Lower leg skin (tissue), 4 donors: ENCODE results near the gene ABL2. TPM values are rescaled to one million over a fixed set of nuclear protein-coding genes. Genes with fewer than 3 reads are reported as not detected.
"Not testable (repeated sequence)": the region's sequence is repeated elsewhere in the genome, so short reads cannot be mapped to it uniquely, and the experiment has no call there.

ENCODE experiments used
- DNase-seq, 2 donors: peaks; one replicate each; pipeline ENCODE4 v3.0.0-alpha.2; 2019; ENCODE audit warnings: low spot score in 2 of 2
- H3K4me3 ChIP-seq: fragments of 200-600 bp; sonication (generic); 2 replicates; pipeline ENCODE4 v1.5.1; 2017; ENCODE audit warnings: mild to moderate bottlenecking, low read depth; ENCODE audit not compliant: poor library complexity, severe bottlenecking
- CTCF ChIP-seq, 3 donors: fragments of 450-650 bp; IDR thresholded peaks; one replicate each; pipeline ENCODE4 v1.5.1; 2016; ENCODE audit warnings: antibody characterized with exemption in 3 of 3, mild to moderate bottlenecking in 3 of 3, moderate library complexity in 2 of 3
- POLR2A ChIP-seq, 2 donors: fragments of 450-650 bp; IDR thresholded peaks; one replicate each; pipeline ENCODE4 v1.6.1; 2016 to 2017; ENCODE audit warnings: antibody characterized with exemption in 2 of 2, mild to moderate bottlenecking in 1 of 2, moderate library complexity in 1 of 2
- WGBS, 2 donors: methylation state at CpG; one replicate each; pipeline ENCODE4 v1.1.5; 2018; 5-methylcytosine and 5-hydroxymethylcytosine counted together
- intact Hi-C: fragments of 100-400 bp; cut with DNase I; formaldehyde crosslinking; loops from one replicate; pipeline ENCODE4 v1.15.0; 2023; ENCODE audit warnings: low total_unique reads
- total RNA-seq, 4 donors: library from RNA; depleted of rRNA; stranded (reverse); fragments of >200 nt; gene quantifications; one replicate each; pipeline ENCODE4 v1.1.0, GENCODE V29; 2016

The ABL2 gene
- total RNA-seq, 4 donors from 2014 or later = 8.6 to 13.6 (median 11.5) TPM

DNA sequence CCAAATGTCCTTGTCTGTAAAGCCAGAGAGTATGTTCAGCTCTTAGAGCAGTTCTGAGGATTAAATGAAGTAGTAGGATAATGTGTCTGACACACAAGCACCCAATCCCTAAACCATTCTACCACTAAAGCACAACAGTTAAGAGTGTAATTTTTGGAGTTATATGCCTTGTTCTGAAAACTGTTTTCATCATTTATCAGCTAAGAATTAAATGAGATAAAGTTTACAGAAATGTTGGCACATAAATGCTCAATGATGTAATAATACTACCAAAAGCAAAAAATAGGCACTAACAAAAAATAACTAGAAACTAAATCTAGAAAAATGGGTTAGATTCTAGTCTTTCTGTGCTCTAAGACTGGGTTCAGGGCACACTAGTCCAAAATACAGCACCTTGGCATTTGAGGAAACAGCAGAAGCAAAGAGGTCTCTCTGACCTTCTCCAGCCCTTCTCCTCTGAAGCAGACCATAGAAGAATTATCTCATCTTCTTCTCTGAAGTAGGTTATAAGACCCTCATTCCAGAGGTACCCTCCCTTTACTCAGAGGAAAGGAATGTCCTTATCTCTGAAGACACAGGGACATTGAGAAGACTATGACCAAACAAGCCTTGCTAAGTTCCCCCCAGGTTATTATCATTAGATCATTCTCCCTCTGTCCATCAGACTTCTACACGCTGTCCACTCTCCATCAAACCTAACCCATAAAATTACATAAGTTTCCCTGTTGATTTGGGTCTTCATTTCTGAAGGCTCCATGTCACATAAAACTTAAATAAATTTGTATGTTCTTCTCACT, 20.6 kb downstream of the ABL2 start:
- TF ChIP-seq POLR2A (IDR thresholded peaks at IDR 0.05) (no peak), CTCF (IDR thresholded peaks at IDR 0.05) (no peak)
- no peak overlapping the region for H3K4me3 ChIP-seq
- DNase-seq = no peak
- WGBS, 2 donors = 41 to 97% methylated on average over 1 of the region's 1 CpG
- intact Hi-C loops = no loop called here

- intact Hi-C loops = no loop called here
- H3K4me3 ChIP-seq = no peak overlapping the region
- 63 to 69% methylated on average over 3 of the region's 3 CpGs for WGBS, 2 donors
- no peak for DNase-seq
- no peak for TF ChIP-seq CTCF (IDR thresholded peaks at IDR 0.05)
- TF ChIP-seq POLR2A (IDR thresholded peaks at IDR 0.05) = no peak
Measured at GRCh38 chr1:179206812-179207211, 22.7 kb downstream of the ABL2 start.

DNA sequence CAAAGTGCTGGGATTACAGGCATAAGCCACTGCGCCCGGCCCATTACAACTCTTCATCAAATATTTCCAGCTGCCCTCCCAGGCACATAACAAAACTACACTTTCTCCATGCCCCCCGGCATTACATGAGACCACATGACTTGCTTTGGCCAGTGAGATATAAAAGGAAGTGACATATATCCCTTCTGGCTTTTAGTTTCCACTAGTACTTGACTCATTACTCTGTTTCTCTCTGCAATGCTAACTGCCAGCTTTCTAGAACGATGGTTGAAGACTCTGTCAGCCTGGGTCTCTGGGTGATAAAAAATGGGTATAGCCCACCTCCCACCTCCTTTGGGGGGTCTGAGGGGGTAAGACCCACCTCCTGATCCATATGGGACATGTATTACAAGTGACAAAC, 24.2 kb downstream of the ABL2 start:
- TF ChIP-seq POLR2A (IDR thresholded peaks at IDR 0.05) = no peak
- WGBS, 2 donors = 93 to 94% methylated on average over 4 of the region's 4 CpGs
- intact Hi-C loops = no loop called here
- H3K4me3 ChIP-seq = no peak overlapping the region
- no peak for DNase-seq

DNA sequence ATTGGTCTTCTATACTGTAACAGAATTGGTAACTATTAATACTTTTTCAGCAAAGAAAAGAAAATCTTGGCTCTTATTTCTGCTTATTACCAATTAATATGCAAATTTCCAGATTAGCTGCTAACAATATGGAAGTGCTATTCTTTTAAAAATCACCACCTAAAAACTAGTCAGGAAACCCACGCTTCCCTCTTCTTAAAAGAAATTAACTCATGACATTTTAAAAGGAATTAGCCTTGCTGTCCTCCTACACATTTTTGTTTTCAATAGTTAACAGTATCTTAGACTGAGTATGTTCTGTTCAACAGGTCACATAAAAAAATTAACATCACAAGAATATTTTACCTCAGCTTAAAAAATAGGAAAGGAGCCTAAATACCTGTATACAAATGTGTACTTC, 27.3 kb downstream of the ABL2 start:
- TF ChIP-seq CTCF (IDR thresholded peaks at IDR 0.05) (no peak), POLR2A (IDR thresholded peaks at IDR 0.05) (no peak)
- DNase-seq = no peak
- 79 to 87% methylated on average over 1 of the region's 1 CpG for WGBS, 2 donors
- intact Hi-C loops = no loop called here
- no peak overlapping the region for H3K4me3 ChIP-seq

GRCh38 chr1:179200586-179200985, 28.9 kb downstream of the ABL2 start:
- WGBS, 2 donors = 89 to 93% methylated on average over 2 of the region's 2 CpGs
- H3K4me3 ChIP-seq = no peak overlapping the region
- no peak for DNase-seq
- no peak for TF ChIP-seq POLR2A (IDR thresholded peaks at IDR 0.05)
- no peak for TF ChIP-seq CTCF (IDR thresholded peaks at IDR 0.05)
- intact Hi-C loops = no loop called here

DNA sequence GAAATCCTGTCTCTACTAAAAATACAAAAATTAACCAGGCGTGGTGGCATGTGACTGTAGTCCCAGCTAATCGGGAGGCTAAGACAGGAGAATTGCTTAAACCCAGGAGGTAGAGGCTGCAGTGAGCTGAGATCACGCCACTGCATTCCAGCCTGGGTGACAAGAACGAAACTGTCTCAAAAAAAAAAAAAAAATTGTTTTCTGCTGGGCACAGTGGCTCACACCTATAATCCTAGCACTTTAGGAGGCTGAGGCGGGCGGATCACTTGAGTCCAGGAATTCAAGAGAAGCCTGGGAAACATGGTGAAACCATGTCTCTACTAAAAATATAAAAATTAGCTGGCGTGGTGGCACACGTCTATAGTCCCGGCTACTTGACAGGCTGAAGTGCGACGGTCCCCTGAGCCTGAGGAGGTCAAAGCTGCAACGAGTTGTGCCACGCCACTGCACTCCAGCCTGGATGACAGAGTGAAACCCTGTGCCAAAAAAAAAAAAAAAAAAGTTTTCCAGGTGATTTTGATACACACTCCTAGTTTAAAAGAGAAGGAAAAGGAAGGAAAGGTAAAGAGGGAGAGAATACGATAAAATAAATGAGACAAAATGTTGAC, 31.7 kb downstream of the ABL2 start:
- intact Hi-C loops = no loop called here
- TF ChIP-seq CTCF (IDR thresholded peaks at IDR 0.05) = no peak
- no peak for TF ChIP-seq POLR2A (IDR thresholded peaks at IDR 0.05)
- no peak for DNase-seq
- WGBS, 2 donors = 82 to 84% methylated on average over 14 of the region's 14 CpGs
- no peak overlapping the region for H3K4me3 ChIP-seq

GRCh38 chr1:179195857-179196256, 33.6 kb downstream of the ABL2 start:
- 81 to 93% methylated on average over 5 of the region's 5 CpGs for WGBS, 2 donors
- DNase-seq, intact Hi-C loops, H3K4me3 ChIP-seq: not testable (repeated sequence)
